ENCODE measurements around the gene NUFIP2. TPM values are rescaled to one million over a fixed set of nuclear protein-coding genes. Genes with fewer than 3 reads are reported as not detected.
"Not testable (repeated sequence)": the region's sequence is repeated elsewhere in the genome, so short reads cannot be mapped to it uniquely, and the experiment has no call there.

NUFIP2 gene
- total and polyA plus RNA-seq, 10 of the 15 experiments (the other 5 are each of a cell fraction or from before 2014, with no cell fraction given): 3.7 to 32.3 (median 14.5) TPM

GRCh38 chr17:29235904-29236303, 58.0 kb downstream of the NUFIP2 start:
- SMC1A ChIA-PET (ENCODE audit: uncharacterized antibody, unreplicated experiment): interaction anchor here (0.6 kb wide), 1 partner anchor 11 kb away, joined by 3 read pairs; the partner anchor contains the start of gene CRYBA1
- Histone ChIP-seq H3K4me1 (ENCODE audit: control insufficient read depth, insufficient read depth, low read length) (no peaks in the 10 kb centered on the region), H3K4me2 (ENCODE audit: control insufficient read depth, insufficient read depth) (no peak overlapping the region), H2AFZ (ENCODE audit: control insufficient read depth, low read depth, low read length) (no peak overlapping the region), H3K27me3 (replicated peaks in 1 of 2; ENCODE audit: control insufficient read depth in 2 of 2, insufficient read depth in 2 of 2, low read length in 1 of 2) (no peaks in the 10 kb centered on the region), H3K4me3 (no peak overlapping the region), H3K36me3 (ENCODE audit: control insufficient read depth in 2 of 2, insufficient read depth in 2 of 2, low read length in 1 of 2) (no peaks in the 10 kb centered on the region), H3K9me3 (replicated peaks; ENCODE audit: control insufficient read depth, insufficient read depth, low read length) (no peaks in the 10 kb centered on the region), H3K79me2 (ENCODE audit: control insufficient read depth, insufficient read depth, low read length) (no peaks in the 10 kb centered on the region), H3K9ac (ENCODE audit: control insufficient read depth, insufficient read depth, low read length) (no peak overlapping the region), H4K20me1 (ENCODE audit: control insufficient read depth, insufficient read depth) (no peaks in the 10 kb centered on the region), H3K27ac (ENCODE audit: control insufficient read depth, insufficient read depth) (no peak overlapping the region)
- BruUV-seq (replicated peaks): no TSS peak
- RAD21 ChIA-PET (ENCODE audit: unreplicated experiment): interaction anchor here (1.0 kb wide), 1 partner anchor 16 kb away, joined by 3 read pairs; no protein-coding TSS in a partner anchor
- intact Hi-C loops (cut with micrococcal nuclease; ENCODE audit: unreplicated experiment) (no loop called here), in situ Hi-C loops (cut with MboI) (no loop called here)
- DNase-seq (ENCODE audit: low read depth, low spot score): no peak
- TF ChIP-seq RBBP5 (conservative IDR thresholded peaks at IDR 0.05) (no peak), HCFC1 (IDR thresholded peaks at IDR 0.05; ENCODE audit: low read length) (no peak), ZBTB40 (IDR thresholded peaks at IDR 0.05; ENCODE audit: borderline replicate concordance) (no peak), NFXL1 (IDR thresholded peaks at IDR 0.05; ENCODE audit: borderline replicate concordance) (no peak), ATF7 (IDR thresholded peaks at IDR 0.05; ENCODE audit: low read depth) (no peak), PML (IDR thresholded peaks at IDR 0.05; ENCODE audit: low read length) (no peak)
- no peak for FAIRE-seq
- no peak for ATAC-seq
- CTCF ChIA-PET: interaction anchor here (1.6 kb wide), 2 partner anchors 16 to 119 kb away, joined by 3 to 5 read pairs; no protein-coding TSS in a partner anchor
- WGBS (ENCODE audit: insufficient coverage, insufficient replicate concordance, low lambda C conversion rate, missing lambda C conversion rate): 100% methylated on average over 2 of the region's 3 CpGs
- POLR2A ChIA-PET: no interaction called here

- DNase-seq (ENCODE audit: low read depth, low spot score); BruUV-seq (replicated peaks); in situ Hi-C loops (cut with MboI); H3K4me3 ChIP-seq; H3K9ac ChIP-seq (ENCODE audit: control insufficient read depth, insufficient read depth, low read length); H3K27me3 ChIP-seq (replicated peaks in 1 of 2; ENCODE audit: control insufficient read depth in 2 of 2, insufficient read depth in 2 of 2, low read length in 1 of 2); CTCF ChIA-PET; ATAC-seq; FAIRE-seq; H3K27ac ChIP-seq (ENCODE audit: control insufficient read depth, insufficient read depth); intact Hi-C loops (cut with micrococcal nuclease; ENCODE audit: unreplicated experiment); H2AFZ ChIP-seq (ENCODE audit: control insufficient read depth, low read depth, low read length); H3K79me2 ChIP-seq (ENCODE audit: control insufficient read depth, insufficient read depth, low read length); H3K4me1 ChIP-seq (ENCODE audit: control insufficient read depth, insufficient read depth, low read length); H3K9me3 ChIP-seq (replicated peaks; ENCODE audit: control insufficient read depth, insufficient read depth, low read length); H3K4me2 ChIP-seq (ENCODE audit: control insufficient read depth, insufficient read depth); H4K20me1 ChIP-seq (ENCODE audit: control insufficient read depth, insufficient read depth); H3K36me3 ChIP-seq (ENCODE audit: control insufficient read depth in 2 of 2, insufficient read depth in 2 of 2, low read length in 1 of 2); SMC1A ChIA-PET (ENCODE audit: uncharacterized antibody, unreplicated experiment): not testable (repeated sequence)
- ChIA-PET RAD21 (ENCODE audit: unreplicated experiment) (interaction anchor here (1.0 kb wide), 1 partner anchor 15 kb away, joined by 3 read pairs; no protein-coding TSS in a partner anchor), POLR2A (interaction anchor here (0.6 kb wide), 1 partner anchor 19 kb away, joined by 3 read pairs; no protein-coding TSS in a partner anchor)
- WGBS (ENCODE audit: insufficient coverage, insufficient replicate concordance, low lambda C conversion rate, missing lambda C conversion rate): 75% methylated on average over 7 of the region's 7 CpGs
These were observed 59.0 kb downstream of the NUFIP2 start for GRCh38 chr17:29234972-29235371.
